Measurements from ENCODE around the gene CTRB1. TPM values are rescaled to one million over a fixed set of nuclear protein-coding genes. Genes with fewer than 3 reads are reported as not detected.
A peak's percentile ranks its signal among the peaks of the same experiment; 100 is the strongest.

The CTRB1 gene
- total RNA-seq, 1 donor = not detected

DNA sequence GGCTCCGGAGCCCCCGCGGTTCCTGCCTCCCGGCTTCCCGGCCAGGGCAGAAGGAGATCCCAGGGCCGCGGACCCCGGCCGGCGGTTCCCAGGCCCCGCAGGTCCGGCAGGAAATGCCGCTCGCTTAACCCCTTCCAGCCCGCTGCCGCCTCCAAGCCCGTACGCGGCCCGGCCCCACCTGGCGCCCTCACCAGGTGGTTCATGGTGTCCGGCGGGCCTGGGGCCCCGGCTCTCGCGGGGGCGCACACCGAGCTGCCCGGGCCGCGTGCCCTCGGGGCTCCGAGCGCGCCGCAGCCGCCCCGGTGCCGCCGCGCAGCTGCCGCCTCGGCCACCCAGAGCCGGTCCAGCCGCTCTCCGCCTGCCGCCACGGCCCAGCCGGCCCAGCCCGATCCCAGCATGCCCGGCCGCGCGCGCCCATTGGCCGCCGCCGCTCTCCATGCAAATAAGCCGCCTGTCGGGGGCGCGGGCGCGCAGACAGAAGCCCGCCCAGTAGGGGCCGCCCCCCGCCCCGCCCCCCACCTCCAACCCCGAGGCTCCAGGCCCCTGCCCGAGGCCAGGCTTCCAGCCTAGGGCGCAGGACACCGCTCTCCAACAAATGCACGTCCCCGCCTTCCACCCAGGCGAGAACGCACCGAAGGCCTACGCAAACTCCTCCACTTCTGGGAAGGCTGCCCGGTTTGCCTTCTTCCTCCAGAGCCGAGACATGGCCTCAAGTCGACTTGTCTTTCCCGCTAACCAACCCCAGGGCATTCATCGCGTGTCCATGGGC is 32.7 kb downstream of the CTRB1 start, which contains the start of gene BCAR1:
BCAR1 (minus strand) TSS at position 345 of the 769 bp plus-strand sequence; CDS start at position 203, 142 bp downstream.
- Histone ChIP-seq H2AFZ (ENCODE audit: low read length) (no peak within 1 kb of the TSS), H3K4me2 (ENCODE audit: insufficient read depth, low read length) (peak within 1 kb of the TSS; percentile 97), H4K20me1 (ENCODE audit: insufficient read depth, low read length) (peaks cover 83% of the 10 kb centered on the region), H3K4me3 (ENCODE audit: insufficient read depth, low read length) (peak within 1 kb of the TSS; percentile 92), H3K27me3 (ENCODE audit: insufficient read depth, low read length) (no peaks in the 10 kb centered on the region), H3K9me3 (ENCODE audit: low read depth, low read length) (no peaks in the 10 kb centered on the region), H3K36me3 (ENCODE audit: insufficient read depth, low read length) (peaks cover 7% of the 10 kb centered on the region), H3K79me2 (ENCODE audit: insufficient read depth, low read length) (peaks cover 95% of the 10 kb centered on the region), H3K27ac (ENCODE audit: low read depth, low read length) (peak within 1 kb of the TSS; percentile 99), H3K4me1 (ENCODE audit: insufficient read depth, low read length) (peaks cover 85% of the 10 kb centered on the region)
- peak; percentile 99 for DNase-seq (ENCODE audit: insufficient read length, low spot score, missing footprints)
- TF ChIP-seq, protein P1, sequence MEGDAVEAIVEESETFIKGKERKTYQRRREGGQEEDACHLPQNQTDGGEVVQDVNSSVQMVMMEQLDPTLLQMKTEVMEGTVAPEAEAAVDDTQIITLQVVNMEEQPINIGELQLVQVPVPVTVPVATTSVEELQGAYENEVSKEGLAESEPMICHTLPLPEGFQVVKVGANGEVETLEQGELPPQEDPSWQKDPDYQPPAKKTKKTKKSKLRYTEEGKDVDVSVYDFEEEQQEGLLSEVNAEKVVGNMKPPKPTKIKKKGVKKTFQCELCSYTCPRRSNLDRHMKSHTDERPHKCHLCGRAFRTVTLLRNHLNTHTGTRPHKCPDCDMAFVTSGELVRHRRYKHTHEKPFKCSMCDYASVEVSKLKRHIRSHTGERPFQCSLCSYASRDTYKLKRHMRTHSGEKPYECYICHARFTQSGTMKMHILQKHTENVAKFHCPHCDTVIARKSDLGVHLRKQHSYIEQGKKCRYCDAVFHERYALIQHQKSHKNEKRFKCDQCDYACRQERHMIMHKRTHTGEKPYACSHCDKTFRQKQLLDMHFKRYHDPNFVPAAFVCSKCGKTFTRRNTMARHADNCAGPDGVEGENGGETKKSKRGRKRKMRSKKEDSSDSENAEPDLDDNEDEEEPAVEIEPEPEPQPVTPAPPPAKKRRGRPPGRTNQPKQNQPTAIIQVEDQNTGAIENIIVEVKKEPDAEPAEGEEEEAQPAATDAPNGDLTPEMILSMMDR (IDR thresholded peaks at IDR 0.05; ENCODE audit: extremely low read depth, low read depth, low read length) = no peak

DNA sequence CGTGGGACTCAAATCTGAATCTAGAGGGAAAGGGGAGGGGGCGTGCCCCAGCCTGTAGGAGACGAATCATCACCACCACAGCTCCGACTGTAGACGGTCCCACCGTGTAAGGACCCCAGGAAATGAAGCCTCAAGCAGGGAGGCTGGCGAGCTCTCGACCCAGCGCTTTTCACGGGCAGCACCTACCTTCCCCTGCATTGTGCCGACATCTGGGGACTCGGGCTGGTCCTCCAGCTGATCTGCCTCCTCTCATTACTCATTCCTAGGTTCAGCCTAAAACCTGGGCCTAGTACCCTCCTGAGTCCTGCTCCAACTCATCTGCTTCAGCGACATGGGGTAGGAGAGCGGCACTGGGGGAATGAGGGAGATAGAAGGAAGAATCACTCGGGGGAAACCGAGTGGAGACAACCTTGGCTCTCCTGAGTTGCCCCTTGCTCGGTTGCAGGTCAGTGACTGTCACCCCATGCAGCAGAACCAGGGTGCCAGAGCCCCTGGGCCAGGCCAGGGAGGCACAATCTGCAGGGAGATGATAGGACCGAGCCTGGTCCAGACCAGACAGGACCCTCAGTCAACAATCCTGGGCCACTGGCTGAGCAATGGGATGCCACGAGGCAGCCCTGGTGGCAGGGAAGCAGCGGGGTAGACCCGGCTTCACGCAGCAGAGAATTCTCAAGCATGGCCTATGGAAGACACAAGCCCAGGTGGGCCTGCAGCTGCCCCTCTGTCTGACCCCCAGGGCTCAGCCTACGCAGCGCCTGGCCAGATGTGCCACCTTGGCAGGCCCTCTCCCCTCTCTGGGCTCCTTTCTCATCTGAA is 33.5 kb downstream of the CTRB1 start:
- Histone ChIP-seq H3K79me2 (ENCODE audit: insufficient read depth, low read length) (peaks cover 95% of the 10 kb centered on the region), H3K4me1 (ENCODE audit: insufficient read depth, low read length) (peaks cover 84% of the 10 kb centered on the region), H3K27ac (ENCODE audit: low read depth, low read length) (peak overlapping the region; percentile 87), H2AFZ (ENCODE audit: low read length) (no peak overlapping the region), H4K20me1 (ENCODE audit: insufficient read depth, low read length) (peaks cover 83% of the 10 kb centered on the region), H3K36me3 (ENCODE audit: insufficient read depth, low read length) (peaks cover 7% of the 10 kb centered on the region), H3K27me3 (ENCODE audit: insufficient read depth, low read length) (no peaks in the 10 kb centered on the region), H3K9me3 (ENCODE audit: low read depth, low read length) (no peaks in the 10 kb centered on the region), H3K4me2 (ENCODE audit: insufficient read depth, low read length) (peak overlapping the region; percentile 69), H3K4me3 (ENCODE audit: insufficient read depth, low read length) (peak overlapping the region; percentile 45)
- TF ChIP-seq, protein P1 (IDR thresholded peaks at IDR 0.05; ENCODE audit: extremely low read depth, low read depth, low read length) = no peak
- DNase-seq (ENCODE audit: insufficient read length, low spot score, missing footprints) = peak; percentile 94

DNA sequence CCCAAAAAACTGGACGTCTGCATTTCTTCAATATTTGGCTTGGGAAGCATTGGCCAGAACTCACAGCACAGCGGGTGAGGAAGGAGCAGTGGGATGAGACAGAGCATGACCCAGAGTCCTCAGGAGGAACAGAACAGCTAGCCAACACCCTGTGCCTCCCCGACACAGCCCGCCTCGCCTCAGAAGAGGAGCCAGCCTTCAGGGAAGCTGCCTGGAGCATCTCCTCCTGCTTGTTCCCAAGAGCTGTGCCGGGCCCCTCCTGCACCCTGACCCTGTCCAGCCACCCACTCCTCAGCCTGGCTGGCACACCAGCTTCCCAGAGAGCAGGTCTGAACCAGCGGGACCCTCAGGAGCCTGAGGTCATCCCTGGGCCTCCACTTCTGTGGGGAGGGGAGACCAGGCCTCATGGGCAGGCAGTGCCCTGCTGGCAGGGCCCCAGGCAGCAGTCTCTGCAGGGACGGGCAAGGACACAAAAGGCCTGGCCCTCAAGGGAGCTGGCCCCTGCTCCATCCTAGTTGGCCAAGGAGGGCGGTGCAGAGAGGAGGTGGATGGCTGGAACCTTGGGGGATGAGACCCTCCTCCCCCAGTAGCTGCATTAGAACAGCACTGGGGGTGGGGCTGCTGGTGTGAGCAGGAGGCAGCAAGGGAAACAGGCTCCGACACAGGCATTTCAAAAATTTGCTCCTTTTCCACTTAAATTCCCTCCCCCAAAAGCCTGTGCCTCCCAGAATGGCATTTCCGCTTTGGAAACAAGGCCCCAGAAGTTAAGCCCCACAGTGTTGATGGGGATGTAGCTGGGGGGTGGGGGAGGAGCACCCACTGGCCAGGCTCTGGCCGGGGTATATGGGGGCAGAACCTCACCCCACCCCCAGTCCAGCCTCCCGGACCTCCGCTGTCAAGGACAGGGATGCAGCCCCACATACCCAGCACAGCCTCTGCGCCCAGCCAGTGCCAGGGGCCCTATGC is 34.4 kb downstream of the CTRB1 start:
- H3K9me3 ChIP-seq (ENCODE audit: low read depth, low read length) = no peaks in the 10 kb centered on the region
- peaks cover 83% of the 10 kb centered on the region for H4K20me1 ChIP-seq (ENCODE audit: insufficient read depth, low read length)
- peak overlapping the region; percentile 44 for H3K4me3 ChIP-seq (ENCODE audit: insufficient read depth, low read length)
- peaks cover 4% of the 10 kb centered on the region for H3K36me3 ChIP-seq (ENCODE audit: insufficient read depth, low read length)
- H3K27me3 ChIP-seq (ENCODE audit: insufficient read depth, low read length) = no peaks in the 10 kb centered on the region
- peak; percentile 98 for DNase-seq (ENCODE audit: insufficient read length, low spot score, missing footprints)
- H2AFZ ChIP-seq (ENCODE audit: low read length) = no peak overlapping the region
- peaks cover 83% of the 10 kb centered on the region for H3K4me1 ChIP-seq (ENCODE audit: insufficient read depth, low read length)
- H3K79me2 ChIP-seq (ENCODE audit: insufficient read depth, low read length) = peaks cover 95% of the 10 kb centered on the region
- TF ChIP-seq, protein P1 (IDR thresholded peaks at IDR 0.05; ENCODE audit: extremely low read depth, low read depth, low read length) = no peak
- H3K27ac ChIP-seq (ENCODE audit: low read depth, low read length) = peak overlapping the region; percentile 87
- peak overlapping the region; percentile 69 for H3K4me2 ChIP-seq (ENCODE audit: insufficient read depth, low read length)

Data from osteoblast (primary cell).